Gastrocnemius medialis (tissue), 4 donors: ENCODE results near the gene MIB1. TPM values are rescaled to one million over a fixed set of nuclear protein-coding genes. Genes with fewer than 3 reads are reported as not detected.

ENCODE experiments used
- ATAC-seq, 2 donors: fragments of 150-250 bp; one replicate each; pipeline ENCODE4 v1.9.1; 2016
- DNase-seq, 2 donors: peaks; one replicate each; pipeline ENCODE4 v3.0.0-alpha.2; 2019
- H3K27ac ChIP-seq, 4 donors: fragments of 200-600 bp; sonication (generic); 1 replicate in 1 of 4; 2 replicates in 3 of 4; pipeline ENCODE4 v1.5.1; 2016 to 2018; ENCODE audit warnings: mild to moderate bottlenecking in 2 of 4, moderate library complexity in 1 of 4
- H3K27me3 ChIP-seq, 3 donors: fragments of 200-600 bp; sonication (generic) in 2 of 3; 1 replicate in 1 of 3; 2 replicates in 2 of 3; pipeline versions ENCODE4 v1.5.1 to v1.6.0; 2016 to 2019; ENCODE audit warnings: mild to moderate bottlenecking in 1 of 3, moderate library complexity in 1 of 3
- H3K36me3 ChIP-seq, 2 donors: fragments of 200-600 bp; sonication (generic) in 1 of 2; one replicate each; pipeline ENCODE4 v1.5.1; 2017 to 2018
- H3K4me1 ChIP-seq, 2 donors: fragments of 200-600 bp; sonication (generic) in 1 of 2; one replicate each; pipeline ENCODE4 v1.5.1; 2016 to 2017; ENCODE audit warnings: mild to moderate bottlenecking in 2 of 2
- H3K4me3 ChIP-seq, 4 donors: fragments of 200-600 bp; sonication (generic) in 3 of 4; 1 replicate in 1 of 4; 2 replicates in 3 of 4; pipeline ENCODE4 v1.5.1; 2016 to 2019; ENCODE audit warnings: mild to moderate bottlenecking in 2 of 4
- H3K9me3 ChIP-seq, 3 donors: fragments of 200-600 bp; sonication (generic) in 2 of 3; 1 replicate in 1 of 3; 2 replicates in 2 of 3; pipeline ENCODE4 v1.5.1; 2016 to 2019
- CTCF ChIP-seq, 5 experiments: fragments of 450-650 bp in 3 of 5; fragments of 200-600 bp in 2 of 5; sonication (generic) in 2 of 5; IDR thresholded peaks in 4 of 5; conservative IDR thresholded peaks in 1 of 5; 1 replicate in 4 of 5; 2 replicates in 1 of 5; pipeline ENCODE4 v1.5.1; 2016 to 2019; ENCODE audit warnings: antibody characterized with exemption in 5 of 5, mild to moderate bottlenecking in 3 of 5, moderate library complexity in 3 of 5
- POLR2A ChIP-seq, 2 donors: fragments of 450-650 bp; IDR thresholded peaks; one replicate each; pipeline ENCODE4 v1.6.1; 2017; ENCODE audit warnings: antibody characterized with exemption in 2 of 2, mild to moderate bottlenecking in 2 of 2, moderate library complexity in 2 of 2
- in situ Hi-C, 4 donors: fragments of 200-750 bp; cut with MboI; loops; one replicate each; pipeline versions ENCODE4 v1.15.0 to v1.8.0; 2017; ENCODE audit warnings: low sequenced_read_pairs in 4 of 4
- intact Hi-C: fragments of 100-400 bp; cut with DNase I; formaldehyde crosslinking; loops from one replicate; pipeline ENCODE4 v1.15.1; 2023; ENCODE audit warnings: low total_unique reads
- total RNA-seq, 4 donors: library from RNA; depleted of rRNA; stranded (reverse); fragments of >200 nt; gene quantifications; one replicate each; pipeline versions ENCODE4 v1.1.0 to v1.2.3, GENCODE V29; 2016

The MIB1 gene
- total RNA-seq, 4 donors from 2014 or later, result 16.4 to 22.3 (median 21.6) TPM

GRCh38 chr18:21763846-21764646 is 23.5 kb downstream of the MIB1 start:
- DNase-seq (no peak), ATAC-seq (no peak)
- Histone ChIP-seq H3K36me3 (peaks cover 0 to 22% of the 10 kb centered on the region in 2 donors), H3K4me1 (peaks cover 13 to 37% of the 10 kb centered on the region in 2 donors), H3K4me3 (no peak overlapping the region), H3K27ac (no peak overlapping the region), H3K27me3 (no peaks in the 10 kb centered on the region), H3K9me3 (no peaks in the 10 kb centered on the region)
- TF ChIP-seq CTCF (IDR thresholded peaks at IDR 0.05 in 4 of 5, conservative IDR thresholded peaks at IDR 0.05 in 1 of 5) (no peak), POLR2A (IDR thresholded peaks at IDR 0.05) (no peak)
- in situ Hi-C loops (no loop called here), intact Hi-C loops (no loop called here)

GRCh38 chr18:21769206-21769605 is 28.6 kb downstream of the MIB1 start:
- Histone ChIP-seq H3K9me3 (no peaks in the 10 kb centered on the region), H3K36me3 (peaks cover 0 to 39% of the 10 kb centered on the region in 2 donors), H3K4me3 (no peak overlapping the region), H3K4me1 (peaks cover 0 to under 1% of the 10 kb centered on the region in 2 donors), H3K27ac (no peak overlapping the region), H3K27me3 (no peaks in the 10 kb centered on the region)
- in situ Hi-C loops (no loop called here), intact Hi-C loops (no loop called here)
- DNase-seq (no peak), ATAC-seq (no peak)
- TF ChIP-seq CTCF (IDR thresholded peaks at IDR 0.05 in 4 of 5, conservative IDR thresholded peaks at IDR 0.05 in 1 of 5), result no peak
- TF ChIP-seq POLR2A (IDR thresholded peaks at IDR 0.05), result no peak

GRCh38 chr18:21774722-21775121 is 34.1 kb downstream of the MIB1 start:
- H3K4me1 ChIP-seq, result no peaks in the 10 kb centered on the region
- DNase-seq, result no peak
- intact Hi-C loops, result no loop called here
- ATAC-seq, result no peak
- no peak for TF ChIP-seq CTCF (IDR thresholded peaks at IDR 0.05 in 4 of 5, conservative IDR thresholded peaks at IDR 0.05 in 1 of 5)
- no peak for TF ChIP-seq POLR2A (IDR thresholded peaks at IDR 0.05)
- peaks cover 0 to 37% of the 10 kb centered on the region in 2 donors for H3K36me3 ChIP-seq
- in situ Hi-C loops, result no loop called here
- no peaks in the 10 kb centered on the region for H3K27me3 ChIP-seq
- no peak overlapping the region for H3K27ac ChIP-seq
- H3K9me3 ChIP-seq, result no peaks in the 10 kb centered on the region
- no peak overlapping the region for H3K4me3 ChIP-seq

- Histone ChIP-seq H3K4me1 (no peaks in the 10 kb centered on the region), H3K4me3 (no peak overlapping the region), H3K9me3 (no peaks in the 10 kb centered on the region), H3K36me3 (peaks cover 0 to 59% of the 10 kb centered on the region in 2 donors), H3K27me3 (no peaks in the 10 kb centered on the region), H3K27ac (no peak overlapping the region)
- intact Hi-C loops, result no loop called here
- ATAC-seq (no peak), DNase-seq (no peak)
- TF ChIP-seq POLR2A (IDR thresholded peaks at IDR 0.05) (no peak), CTCF (IDR thresholded peaks at IDR 0.05 in 4 of 5, conservative IDR thresholded peaks at IDR 0.05 in 1 of 5) (no peak)
- in situ Hi-C loops, result no loop called here
Measured at GRCh38 chr18:21777814-21778213, 37.2 kb downstream of the MIB1 start.
